HG03571 (cell line): ENCODE results near the gene MPL.

Experiments
- ATAC-seq: cut with Tn5 transposase; IDR thresholded peaks from one replicate; pipeline ENCODE4 v1.9.1; 2021; ENCODE audit not compliant: unreplicated experiment

The MPL gene

GRCh38 chr1:43351421-43352350, 14.1 kb downstream of the MPL start:
- no peak for ATAC-seq

- ATAC-seq: no peak
These were observed 14.7 kb downstream of the MPL start for GRCh38 chr1:43352351-43352705.

- no peak for ATAC-seq
These were observed 15.3 kb downstream of the MPL start for GRCh38 chr1:43352881-43353280.

GRCh38 chr1:43354471-43354870, 16.9 kb downstream of the MPL start:
- no peak for ATAC-seq

GRCh38 chr1:43354936-43355335, 17.3 kb downstream of the MPL start:
- ATAC-seq: no peak

- ATAC-seq: no peak
These were observed 19.6 kb downstream of the MPL start for GRCh38 chr1:43357251-43357650.

GRCh38 chr1:43358121-43358745, 20.6 kb downstream of the MPL start:
- no peak for ATAC-seq

GRCh38 chr1:43358746-43359693, 21.4 kb downstream of the MPL start, which contains the start of gene CDC20:
TSS of gene CDC20 (plus strand) at chr1:43358981. CDS start at chr1:43359216, 235 bp downstream.
- ATAC-seq: peak; percentile 90

GRCh38 chr1:43359696-43360095, 22.1 kb downstream of the MPL start:
- ATAC-seq: no peak

- no peak for ATAC-seq
These were observed 23.0 kb downstream of the MPL start for GRCh38 chr1:43360616-43361015.

- no peak for ATAC-seq
These were observed 25.8 kb downstream of the MPL start for GRCh38 chr1:43363283-43363934.

- ATAC-seq: no peak
These were observed 26.4 kb downstream of the MPL start for GRCh38 chr1:43363935-43364525.

- no peak for ATAC-seq
These were observed 28.1 kb downstream of the MPL start for GRCh38 chr1:43365678-43366077.

- ATAC-seq: no peak
These were observed 28.6 kb downstream of the MPL start for GRCh38 chr1:43366179-43366578.

GRCh38 chr1:43366601-43367025, 29.0 kb downstream of the MPL start:
- no peak for ATAC-seq

- no peak for ATAC-seq
These were observed 29.6 kb downstream of the MPL start for GRCh38 chr1:43367026-43367903.

GRCh38 chr1:43367904-43368645, 30.5 kb downstream of the MPL start, which contains the start of gene ELOVL1:
TSS of gene ELOVL1 (minus strand) at chr1:43368011. CDS start at chr1:43365609, 2,402 bp downstream.
- ATAC-seq: peak; percentile 71

- no peak for ATAC-seq
These were observed 31.0 kb downstream of the MPL start for GRCh38 chr1:43368646-43369020.
